Transverse colon (tissue), 4 donors: ENCODE data around the gene CSH2.
"Not testable (repeated sequence)": the region's sequence is repeated elsewhere in the genome, so short reads cannot be mapped to it uniquely, and the experiment has no call there.

Experiments used
- EP300 ChIP-seq: sonication (generic); formaldehyde crosslinking; IDR thresholded peaks from one replicate; pipeline ENCODE4 v1.6.1; 2017; ENCODE audit warnings: antibody characterized with exemption, low read depth
- POLR2A ChIP-seq: fragments of 450-650 bp; IDR thresholded peaks from one replicate; pipeline ENCODE4 v1.6.1; 2016; ENCODE audit warnings: antibody characterized with exemption, mild to moderate bottlenecking, moderate library complexity
- POLR2AphosphoS5 ChIP-seq, 3 donors: sonication (generic); formaldehyde crosslinking; IDR thresholded peaks; one replicate each; pipeline ENCODE4 v1.6.1; 2016; ENCODE audit warnings: antibody characterized with exemption in 3 of 3
- TF ChIP-seq, protein P1 (sequence below), 5 experiments: fragments of 200-600 bp in 3 of 5; fragments of 450-650 bp in 2 of 5; sonication (generic) in 3 of 5; IDR thresholded peaks; 1 replicate in 2 of 5; 2 replicates in 3 of 5; pipeline ENCODE4 v1.5.1; 2016 to 2017; ENCODE audit warnings: antibody characterized with exemption in 5 of 5, inconsistent platforms in 3 of 5, mild to moderate bottlenecking in 2 of 5, moderate library complexity in 1 of 5

DNA sequence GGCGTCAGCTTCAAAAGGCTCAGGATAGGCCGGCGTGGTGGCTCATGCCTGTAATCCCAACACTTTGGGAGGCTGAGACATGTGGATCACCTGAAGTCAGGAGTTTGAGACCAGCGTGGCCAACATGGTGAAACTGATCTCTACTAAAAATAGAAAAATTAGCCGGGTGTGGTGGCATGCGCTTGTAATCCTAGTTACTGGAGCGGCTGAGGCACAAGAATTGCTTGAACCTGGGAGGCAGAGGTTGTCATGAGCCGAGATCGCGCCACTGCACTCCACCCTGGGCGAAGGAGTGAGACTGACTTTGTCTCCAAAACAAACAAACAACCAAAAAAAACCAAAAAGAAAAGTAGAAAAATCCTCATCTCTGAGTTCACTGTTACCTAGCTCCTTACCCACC, 11.6 kb upstream of the CSH2 start:
- TF ChIP-seq, protein P1, sequence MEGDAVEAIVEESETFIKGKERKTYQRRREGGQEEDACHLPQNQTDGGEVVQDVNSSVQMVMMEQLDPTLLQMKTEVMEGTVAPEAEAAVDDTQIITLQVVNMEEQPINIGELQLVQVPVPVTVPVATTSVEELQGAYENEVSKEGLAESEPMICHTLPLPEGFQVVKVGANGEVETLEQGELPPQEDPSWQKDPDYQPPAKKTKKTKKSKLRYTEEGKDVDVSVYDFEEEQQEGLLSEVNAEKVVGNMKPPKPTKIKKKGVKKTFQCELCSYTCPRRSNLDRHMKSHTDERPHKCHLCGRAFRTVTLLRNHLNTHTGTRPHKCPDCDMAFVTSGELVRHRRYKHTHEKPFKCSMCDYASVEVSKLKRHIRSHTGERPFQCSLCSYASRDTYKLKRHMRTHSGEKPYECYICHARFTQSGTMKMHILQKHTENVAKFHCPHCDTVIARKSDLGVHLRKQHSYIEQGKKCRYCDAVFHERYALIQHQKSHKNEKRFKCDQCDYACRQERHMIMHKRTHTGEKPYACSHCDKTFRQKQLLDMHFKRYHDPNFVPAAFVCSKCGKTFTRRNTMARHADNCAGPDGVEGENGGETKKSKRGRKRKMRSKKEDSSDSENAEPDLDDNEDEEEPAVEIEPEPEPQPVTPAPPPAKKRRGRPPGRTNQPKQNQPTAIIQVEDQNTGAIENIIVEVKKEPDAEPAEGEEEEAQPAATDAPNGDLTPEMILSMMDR (IDR thresholded peaks at IDR 0.05) = not testable (repeated sequence)
- not testable (repeated sequence) for TF ChIP-seq POLR2AphosphoS5 (IDR thresholded peaks at IDR 0.05); POLR2A; EP300
